WTC11 (cell line): ENCODE results near the gene SLC25A6.

ENCODE experiments used
- ARID4B ChIP-seq: sonication (generic); formaldehyde crosslinking; IDR thresholded peaks from 2 replicates; pipeline ENCODE4 v1.8.0; 2023; ENCODE audit warnings: missing genetic modification reagents, mild to moderate bottlenecking, borderline replicate concordance
- CTCF ChIP-seq: fragments of 200-600 bp; IDR thresholded peaks from 2 replicates; pipeline ENCODE4 v1.8.0; 2022; ENCODE audit warnings: antibody characterized with exemption
- NR3C1 ChIP-seq: sonication (generic); formaldehyde crosslinking; conservative IDR thresholded peaks from 2 replicates; pipeline ENCODE4 v1.8.1; 2023; ENCODE audit warnings: low read depth, mild to moderate bottlenecking, missing genetic modification reagents
- SP1 ChIP-seq: sonication (generic); formaldehyde crosslinking; conservative IDR thresholded peaks from 2 replicates; pipeline ENCODE4 v1.8.1; 2022; ENCODE audit warnings: missing genetic modification reagents
- ZNF219 ChIP-seq: sonication (generic); formaldehyde crosslinking; IDR thresholded peaks from 2 replicates; pipeline ENCODE4 v1.8.0; 2023; ENCODE audit warnings: missing genetic modification reagents, mild to moderate bottlenecking, borderline replicate concordance
- ZNF396 ChIP-seq: fragments of 250-450 bp; sonication (Bioruptor Pico); IDR thresholded peaks from 2 replicates; pipeline ENCODE4 v1.8.0; 2021; ENCODE audit warnings: mild to moderate bottlenecking, moderate library complexity, borderline replicate concordance
- ZNF671 ChIP-seq: fragments of 250-450 bp; sonication (Bioruptor Pico); IDR thresholded peaks from 2 replicates; pipeline ENCODE4 v1.8.0; 2021; ENCODE audit warnings: mild to moderate bottlenecking
- TF ChIP-seq, protein P1 (sequence below): sonication (generic); formaldehyde crosslinking; conservative IDR thresholded peaks from 2 replicates; pipeline ENCODE4 v1.8.1; 2022; ENCODE audit warnings: mild to moderate bottlenecking, missing genetic modification reagents

DNA sequence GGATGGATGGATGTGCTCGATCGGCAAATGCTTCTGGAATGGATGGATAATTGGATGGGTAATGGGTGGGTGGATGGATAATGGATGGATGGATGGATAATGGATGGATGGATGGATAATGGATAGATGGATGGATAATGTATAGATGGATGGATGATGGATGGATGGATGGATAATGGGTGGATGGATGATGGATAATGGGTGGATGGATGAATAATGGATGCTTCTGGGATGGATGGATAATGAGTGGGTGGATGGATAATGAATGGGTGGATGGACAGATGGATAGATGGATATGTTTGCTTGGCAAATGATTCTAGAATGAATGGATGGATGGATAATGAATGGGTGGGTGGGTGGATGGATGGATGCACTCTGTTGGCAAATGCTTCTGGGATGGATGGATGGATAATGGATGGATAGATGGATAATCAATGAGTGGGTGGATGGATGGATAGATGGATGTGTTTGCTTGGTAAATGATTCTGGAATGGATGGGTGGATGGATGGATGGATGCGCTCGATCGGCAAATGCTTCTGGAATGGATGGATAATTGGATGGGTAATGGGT, 3.8 kb upstream of the SLC25A6 start:
- TF ChIP-seq ZNF671 (CRISPR knock-in tag) (no peak), ARID4B (no peak), SP1 (CRISPR knock-in tag) (no peak), NR3C1 (CRISPR knock-in tag) (no peak), CTCF (no peak), ZNF219 (CRISPR knock-in tag) (no peak), ZNF396 (CRISPR knock-in tag) (no peak)
- TF ChIP-seq, protein P1, sequence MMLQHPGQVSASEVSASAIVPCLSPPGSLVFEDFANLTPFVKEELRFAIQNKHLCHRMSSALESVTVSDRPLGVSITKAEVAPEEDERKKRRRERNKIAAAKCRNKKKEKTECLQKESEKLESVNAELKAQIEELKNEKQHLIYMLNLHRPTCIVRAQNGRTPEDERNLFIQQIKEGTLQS (CRISPR knock-in tag) = no peak
